Calu3 (cell line): ENCODE measurements around the gene UMPS. TPM values are rescaled to one million over a fixed set of nuclear protein-coding genes. Genes with fewer than 3 reads are reported as not detected.

ENCODE experiments used
- BruUV-seq: library from RNA; stranded (reverse); fragments of 400-500 nt; replicated peaks from 2 replicates; lab custom pipeline; 2021; lab: Mats Ljungman, UMichigan
- CTCF ChIA-PET: fragments of 300-600 bp; sonication (Branson Sonifier 250); formaldehyde crosslinking; loops from one replicate; lab custom pipeline; 2022; ENCODE audit warnings: antibody characterized with exemption; lab: Charles Lee
- DNase-seq: peaks from one replicate; pipeline ENCODE4 v3.0.0; 2022
- H3K27ac Mint-ChIP-seq: one replicate; pipeline ENCODE4 v1.8.0; 2022; ENCODE audit warnings: mixed read lengths; ENCODE audit not compliant: unreplicated experiment
- H3K27me3 Mint-ChIP-seq: one replicate; pipeline ENCODE4 v1.8.0; 2022; ENCODE audit warnings: mixed read lengths; ENCODE audit not compliant: unreplicated experiment
- H3K36me3 Mint-ChIP-seq: one replicate; pipeline ENCODE4 v1.8.0; 2022; ENCODE audit warnings: mild to moderate bottlenecking, moderate library complexity, mixed read lengths; ENCODE audit not compliant: insufficient read depth, unreplicated experiment
- H3K4me1 Mint-ChIP-seq: one replicate; pipeline ENCODE4 v1.8.0; 2022; ENCODE audit warnings: mild to moderate bottlenecking, low read depth, mixed read lengths; ENCODE audit not compliant: unreplicated experiment
- H3K4me3 Mint-ChIP-seq: one replicate; pipeline ENCODE4 v1.8.0; 2022; ENCODE audit warnings: mild to moderate bottlenecking, low read depth, moderate library complexity, mixed read lengths; ENCODE audit not compliant: unreplicated experiment
- H3K9me3 Mint-ChIP-seq: one replicate; pipeline ENCODE4 v1.8.0; 2022; ENCODE audit warnings: low read depth, mixed read lengths; ENCODE audit not compliant: unreplicated experiment
- intact Hi-C: fragments of 100-400 bp; cut with micrococcal nuclease; formaldehyde crosslinking; loops from one replicate; pipeline ENCODE4 v1.10.0; 2022; ENCODE audit not compliant: unreplicated experiment
- total RNA-seq: library from RNA; stranded (reverse); gene quantifications from 2 replicates; pipeline ENCODE4 v1.2.3, GENCODE V29; 2022
- TF ChIP-seq, protein P1 (sequence below): fragments of 200-600 bp; IDR thresholded peaks from one replicate; pipeline ENCODE4 v1.8.0; 2022; ENCODE audit warnings: antibody characterized with exemption; ENCODE audit not compliant: unreplicated experiment

The UMPS gene
- total RNA-seq, 1 experiment from 2014 or later: 73.0 TPM

- Mint-ChIP-seq H3K9me3 (no peaks in the 10 kb centered on the region), H3K27me3 (peaks cover 37% of the 10 kb centered on the region), H3K36me3 (no peaks in the 10 kb centered on the region), H3K27ac (no peak overlapping the region), H3K4me3 (no peak overlapping the region), H3K4me1 (no peaks in the 10 kb centered on the region)
- no peak for DNase-seq
- BruUV-seq: no TSS peak
- intact Hi-C loops: no loop called here
- TF ChIP-seq, protein P1, sequence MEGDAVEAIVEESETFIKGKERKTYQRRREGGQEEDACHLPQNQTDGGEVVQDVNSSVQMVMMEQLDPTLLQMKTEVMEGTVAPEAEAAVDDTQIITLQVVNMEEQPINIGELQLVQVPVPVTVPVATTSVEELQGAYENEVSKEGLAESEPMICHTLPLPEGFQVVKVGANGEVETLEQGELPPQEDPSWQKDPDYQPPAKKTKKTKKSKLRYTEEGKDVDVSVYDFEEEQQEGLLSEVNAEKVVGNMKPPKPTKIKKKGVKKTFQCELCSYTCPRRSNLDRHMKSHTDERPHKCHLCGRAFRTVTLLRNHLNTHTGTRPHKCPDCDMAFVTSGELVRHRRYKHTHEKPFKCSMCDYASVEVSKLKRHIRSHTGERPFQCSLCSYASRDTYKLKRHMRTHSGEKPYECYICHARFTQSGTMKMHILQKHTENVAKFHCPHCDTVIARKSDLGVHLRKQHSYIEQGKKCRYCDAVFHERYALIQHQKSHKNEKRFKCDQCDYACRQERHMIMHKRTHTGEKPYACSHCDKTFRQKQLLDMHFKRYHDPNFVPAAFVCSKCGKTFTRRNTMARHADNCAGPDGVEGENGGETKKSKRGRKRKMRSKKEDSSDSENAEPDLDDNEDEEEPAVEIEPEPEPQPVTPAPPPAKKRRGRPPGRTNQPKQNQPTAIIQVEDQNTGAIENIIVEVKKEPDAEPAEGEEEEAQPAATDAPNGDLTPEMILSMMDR: no peak
- CTCF ChIA-PET: no interaction called here
Observed at GRCh38 chr3:124691599-124691998, 38.7 kb upstream of the UMPS start.

DNA sequence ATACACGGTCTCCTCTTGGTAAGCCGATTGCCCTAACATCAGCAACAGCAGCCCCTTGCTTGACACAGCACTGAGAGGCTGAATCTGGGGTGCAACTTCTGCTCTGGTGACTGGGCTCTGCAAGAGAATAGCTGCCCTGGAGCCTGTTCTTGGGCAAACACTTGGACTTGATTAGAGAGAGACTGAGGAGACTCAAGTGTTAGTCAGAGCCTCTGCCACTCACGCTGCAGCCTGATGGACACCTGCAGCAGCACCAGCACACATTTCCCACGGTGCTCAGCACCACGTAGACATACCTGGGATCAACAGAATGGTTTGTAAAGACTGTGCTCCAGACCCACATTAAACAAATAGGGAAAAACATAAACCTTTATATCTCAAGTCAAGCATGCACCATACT lies 35.8 kb upstream of the UMPS start:
- CTCF ChIA-PET: interaction anchor here (0.6 kb wide), 1 partner anchor 111 kb away, joined by 3 read pairs; no protein-coding TSS in a partner anchor

GRCh38 chr3:124695369-124695768 lies 34.9 kb upstream of the UMPS start:
- Mint-ChIP-seq H3K27me3 (peaks cover 72% of the 10 kb centered on the region), H3K36me3 (no peaks in the 10 kb centered on the region), H3K27ac (no peak overlapping the region), H3K4me1 (no peaks in the 10 kb centered on the region), H3K9me3 (no peaks in the 10 kb centered on the region), H3K4me3 (no peak overlapping the region)
- TF ChIP-seq, protein P1: no peak
- no peak for DNase-seq
- no TSS peak for BruUV-seq
- intact Hi-C loops: no loop called here
- CTCF ChIA-PET: no interaction called here

More for the DNA sequence above, 35.8 kb upstream of the UMPS start:
- Mint-ChIP-seq H3K4me1 (no peaks in the 10 kb centered on the region), H3K9me3 (no peaks in the 10 kb centered on the region), H3K36me3 (no peaks in the 10 kb centered on the region), H3K4me3 (no peak overlapping the region), H3K27ac (no peak overlapping the region), H3K27me3 (peaks cover 63% of the 10 kb centered on the region)
- TF ChIP-seq, protein P1: no peak
- DNase-seq: no peak
- intact Hi-C loops: no loop called here
- no TSS peak for BruUV-seq

DNA sequence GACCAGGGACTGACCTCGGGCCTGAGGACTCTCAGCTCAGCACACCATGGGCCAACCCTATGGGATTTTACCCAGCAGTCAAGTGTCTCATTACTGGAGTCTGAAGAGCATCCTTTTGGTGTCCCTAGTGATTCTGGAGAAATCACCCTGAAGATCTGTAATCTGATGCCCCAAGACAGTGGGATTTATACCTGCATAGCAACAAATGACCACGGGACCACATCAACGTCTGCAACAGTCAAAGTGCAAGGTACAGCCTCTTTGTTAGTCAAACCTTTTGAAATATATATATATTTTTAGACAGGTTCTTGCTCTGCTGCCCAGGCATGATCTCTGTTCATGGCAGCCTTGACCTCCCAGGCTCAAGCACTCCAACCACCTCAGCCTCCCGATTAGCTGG lies 34.2 kb upstream of the UMPS start:
- H3K4me1 Mint-ChIP-seq: no peaks in the 10 kb centered on the region
- no peaks in the 10 kb centered on the region for H3K9me3 Mint-ChIP-seq
- H3K4me3 Mint-ChIP-seq: no peak overlapping the region
- intact Hi-C loops: no loop called here
- TF ChIP-seq, protein P1: no peak
- CTCF ChIA-PET: no interaction called here
- no peak overlapping the region for H3K27ac Mint-ChIP-seq
- no peaks in the 10 kb centered on the region for H3K36me3 Mint-ChIP-seq
- no peak for DNase-seq
- H3K27me3 Mint-ChIP-seq: peaks cover 78% of the 10 kb centered on the region
- BruUV-seq: no TSS peak
